Vagina (tissue), 2 donors: ENCODE measurements around the gene CFAP74. TPM values are rescaled to one million over a fixed set of nuclear protein-coding genes. Genes with fewer than 3 reads are reported as not detected.

Source experiments
- DNase-seq, 2 donors: peaks; one replicate each; pipeline ENCODE4 v3.0.0-alpha.2; 2017; ENCODE audit errors: extremely low spot score in 2 of 2
- H3K27ac ChIP-seq: fragments of 200-600 bp; sonication (generic); one replicate; pipeline ENCODE4 v1.5.1; 2019
- H3K27me3 ChIP-seq: fragments of 200-600 bp; sonication (generic); one replicate; pipeline ENCODE4 v1.5.1; 2019
- H3K36me3 ChIP-seq, 2 donors: fragments of 200-600 bp; sonication (generic); one replicate each; pipeline ENCODE4 v1.5.1; 2017 to 2019
- H3K4me1 ChIP-seq: fragments of 200-600 bp; sonication (generic); one replicate; pipeline ENCODE4 v1.5.1; 2019
- H3K4me3 ChIP-seq, 2 donors: fragments of 200-600 bp; sonication (generic); 1 replicate in 1 of 2; 2 replicates in 1 of 2; pipeline ENCODE4 v1.5.1; 2016 to 2019
- H3K9me3 ChIP-seq: fragments of 200-600 bp; sonication (generic); one replicate; pipeline ENCODE4 v1.5.1; 2019
- CTCF ChIP-seq, 3 experiments: fragments of 450-650 bp in 2 of 3; fragments of 200-600 bp in 1 of 3; sonication (generic) in 1 of 3; IDR thresholded peaks; one replicate each; pipeline ENCODE4 v1.5.1; 2017 to 2019; ENCODE audit warnings: antibody characterized with exemption in 3 of 3, mild to moderate bottlenecking in 2 of 3, moderate library complexity in 2 of 3
- POLR2A ChIP-seq, 2 donors: fragments of 450-650 bp; IDR thresholded peaks; one replicate each; pipeline ENCODE4 v1.6.1; 2017; ENCODE audit warnings: antibody characterized with exemption in 2 of 2, mild to moderate bottlenecking in 2 of 2, moderate library complexity in 2 of 2
- POLR2AphosphoS5 ChIP-seq, 2 donors: sonication (generic); formaldehyde crosslinking; IDR thresholded peaks; one replicate each; pipeline ENCODE4 v1.9.0; 2017; ENCODE audit warnings: antibody characterized with exemption in 2 of 2, mild to moderate bottlenecking in 2 of 2, low read depth in 1 of 2; ENCODE audit not compliant: insufficient read depth in 1 of 2
- intact Hi-C: fragments of 100-400 bp; cut with DNase I; formaldehyde crosslinking; loops from one replicate; pipeline ENCODE4 v1.15.1; 2023
- total RNA-seq: library from RNA; depleted of rRNA; stranded (reverse); fragments of >200 nt; gene quantifications from one replicate; pipeline ENCODE4 v1.2.3, GENCODE V29; 2016

CFAP74 gene
- total RNA-seq, 1 donor from 2014 or later, result not detected

GRCh38 chr1:1924386-1924785, 79.2 kb downstream of the CFAP74 start:
- no peak for TF ChIP-seq POLR2AphosphoS5 (IDR thresholded peaks at IDR 0.05; ENCODE audit: insufficient read depth in 1 of 2, low read depth in 1 of 2)
- no peak for TF ChIP-seq POLR2A (IDR thresholded peaks at IDR 0.05)
- no peak for TF ChIP-seq CTCF (IDR thresholded peaks at IDR 0.05)
- Histone ChIP-seq H3K27me3 (no peaks in the 10 kb centered on the region), H3K36me3 (no peaks in the 10 kb centered on the region), H3K4me1 (peaks cover 6% of the 10 kb centered on the region), H3K9me3 (no peaks in the 10 kb centered on the region), H3K27ac (no peak overlapping the region), H3K4me3 (no peak overlapping the region)
- intact Hi-C loops, result no loop called here
- no peak for DNase-seq

GRCh38 chr1:1922956-1923833, 80.4 kb downstream of the CFAP74 start:
- no peaks in the 10 kb centered on the region for H3K27me3 ChIP-seq
- TF ChIP-seq POLR2A (IDR thresholded peaks at IDR 0.05) (no peak), CTCF (IDR thresholded peaks at IDR 0.05) (no peak), POLR2AphosphoS5 (IDR thresholded peaks at IDR 0.05; ENCODE audit: insufficient read depth in 1 of 2, low read depth in 1 of 2) (no peak)
- no peak for DNase-seq
- H3K27ac ChIP-seq, result no peak overlapping the region
- no peaks in the 10 kb centered on the region for H3K36me3 ChIP-seq
- H3K9me3 ChIP-seq, result no peaks in the 10 kb centered on the region
- intact Hi-C loops, result no loop called here
- no peak overlapping the region for H3K4me3 ChIP-seq
- peaks cover 17% of the 10 kb centered on the region for H3K4me1 ChIP-seq

- Histone ChIP-seq H3K27me3 (no peaks in the 10 kb centered on the region), H3K27ac (no peak overlapping the region), H3K9me3 (no peaks in the 10 kb centered on the region), H3K4me1 (peaks cover 21% of the 10 kb centered on the region), H3K36me3 (no peaks in the 10 kb centered on the region), H3K4me3 (no peak overlapping the region)
- TF ChIP-seq CTCF (IDR thresholded peaks at IDR 0.05) (no peak), POLR2AphosphoS5 (IDR thresholded peaks at IDR 0.05; ENCODE audit: insufficient read depth in 1 of 2, low read depth in 1 of 2) (no peak), POLR2A (IDR thresholded peaks at IDR 0.05) (no peak)
- no peak for DNase-seq
- intact Hi-C loops, result no loop called here
These were observed 81.0 kb downstream of the CFAP74 start for GRCh38 chr1:1922702-1922955.

- DNase-seq, result no peak
- H3K27ac ChIP-seq, result no peak overlapping the region
These were observed 81.5 kb downstream of the CFAP74 start for GRCh38 chr1:1921901-1922701.

More at GRCh38 chr1:1921901-1922701, 81.5 kb downstream of the CFAP74 start:
- Histone ChIP-seq H3K4me3 (no peak overlapping the region), H3K27me3 (no peaks in the 10 kb centered on the region), H3K4me1 (peaks cover 21% of the 10 kb centered on the region), H3K9me3 (no peaks in the 10 kb centered on the region), H3K36me3 (no peaks in the 10 kb centered on the region)
- intact Hi-C loops, result no loop called here
- no peak for TF ChIP-seq POLR2AphosphoS5 (IDR thresholded peaks at IDR 0.05; ENCODE audit: insufficient read depth in 1 of 2, low read depth in 1 of 2)
- TF ChIP-seq POLR2A (IDR thresholded peaks at IDR 0.05), result no peak
- no peak for TF ChIP-seq CTCF (IDR thresholded peaks at IDR 0.05)
